ENCODE measurements around the gene OR2V1.
"Not testable (repeated sequence)": the region's sequence is repeated elsewhere in the genome, so short reads cannot be mapped to it uniquely, and the experiment has no call there.

The OR2V1 gene

DNA sequence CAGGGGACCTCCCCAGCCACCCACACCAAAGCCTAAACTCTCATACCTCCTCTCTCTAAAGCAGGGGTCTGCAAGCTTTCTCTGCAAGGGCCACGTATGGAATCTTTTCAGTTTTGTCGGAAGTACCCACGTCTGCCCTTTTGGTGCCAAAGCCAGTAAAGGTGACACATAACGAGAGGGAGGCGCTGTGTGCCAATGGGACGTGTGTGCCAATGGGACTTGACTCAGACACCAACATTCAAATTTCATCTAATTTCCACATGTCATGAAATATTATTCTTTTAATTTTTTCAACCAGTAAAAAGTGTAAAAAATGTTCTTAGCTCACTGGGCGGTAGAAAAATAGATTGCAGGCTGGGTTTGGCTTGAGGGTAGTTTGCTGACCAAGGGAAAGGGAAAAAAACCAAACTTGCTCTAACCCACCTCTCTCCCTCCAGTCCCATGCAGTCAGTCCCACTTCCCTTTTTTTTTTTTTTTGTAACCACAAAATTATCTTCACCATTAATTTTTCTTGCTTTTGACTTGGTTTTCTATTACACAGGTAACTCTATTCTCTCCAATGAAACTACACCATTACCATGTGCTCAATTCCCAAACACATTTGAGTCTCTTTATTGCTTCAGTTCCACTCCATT lies 25.5 kb downstream of the OR2V1 start:
- DNase-seq (ENCODE audit: low spot score in 2 of 2) (no peak), ATAC-seq (no peak)
- H3K4me1 Mint-ChIP-seq = peaks cover 10% of the 10 kb centered on the region
- no peak overlapping the region for H3K27ac Mint-ChIP-seq
- H3K36me3 Mint-ChIP-seq = no peaks in the 10 kb centered on the region
- H3K9me3 Mint-ChIP-seq = no peaks in the 10 kb centered on the region
- no peak overlapping the region for H3K4me3 Mint-ChIP-seq

DNA sequence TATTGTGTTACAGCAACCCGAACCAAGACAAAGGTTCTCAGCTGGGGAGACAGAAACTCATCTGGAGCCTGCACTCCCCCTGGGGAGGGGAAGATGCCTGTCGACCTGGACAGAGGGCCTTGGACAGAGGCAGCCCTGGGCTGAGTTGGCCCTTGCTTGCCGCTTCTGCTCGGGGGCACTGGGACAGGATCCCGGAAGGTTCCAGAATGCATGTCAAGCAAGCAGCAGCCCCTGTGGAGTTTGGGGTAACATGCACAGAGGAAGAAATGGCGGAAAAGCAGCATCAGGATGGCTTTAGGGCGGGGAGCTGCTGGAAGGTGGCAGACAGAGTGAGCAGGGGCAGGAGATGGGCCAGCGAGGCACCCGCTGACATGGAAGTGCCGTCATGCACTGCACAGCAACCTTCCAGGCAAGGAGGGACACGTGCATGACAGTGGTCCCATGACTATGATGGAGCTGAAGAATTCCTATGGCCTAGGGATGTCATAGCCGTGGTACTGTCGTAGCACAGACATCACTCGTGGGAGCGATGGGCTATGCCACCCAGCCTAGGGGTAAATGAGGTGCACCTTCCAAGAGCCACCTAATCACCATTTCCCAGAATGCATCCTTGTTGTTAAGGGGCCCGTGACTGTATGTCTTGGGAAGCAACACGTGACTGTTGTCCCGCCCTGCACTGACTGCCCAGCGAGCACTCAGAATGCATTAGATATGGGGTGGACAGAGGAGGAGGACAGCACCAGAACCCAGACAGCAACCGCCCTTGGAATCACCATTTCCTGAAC lies 26.2 kb downstream of the OR2V1 start:
- not testable (repeated sequence) for H3K9me3 Mint-ChIP-seq; DNase-seq (ENCODE audit: low spot score in 2 of 2); ATAC-seq; H3K36me3 Mint-ChIP-seq
- H3K27ac Mint-ChIP-seq = peak overlapping the region; percentile 3
- peak overlapping the region; percentile 57 for H3K4me3 Mint-ChIP-seq
- H3K4me1 Mint-ChIP-seq = peaks cover 10% of the 10 kb centered on the region

- peak overlapping the region; percentile 3 for H3K27ac Mint-ChIP-seq
- peaks cover 14% of the 10 kb centered on the region for H3K4me1 Mint-ChIP-seq
- not testable (repeated sequence) for H3K9me3 Mint-ChIP-seq; H3K36me3 Mint-ChIP-seq; DNase-seq (ENCODE audit: low spot score in 2 of 2); ATAC-seq
- H3K4me3 Mint-ChIP-seq = peak overlapping the region; percentile 57
These were observed 26.8 kb downstream of the OR2V1 start for GRCh38 chr5:181104259-181104568.

GRCh38 chr5:181101930-181102674 lies 28.9 kb downstream of the OR2V1 start:
- DNase-seq (ENCODE audit: low spot score in 2 of 2); H3K27ac Mint-ChIP-seq; H3K9me3 Mint-ChIP-seq; H3K36me3 Mint-ChIP-seq; H3K4me3 Mint-ChIP-seq: not testable (repeated sequence)
- H3K4me1 Mint-ChIP-seq = peaks cover 14% of the 10 kb centered on the region
- ATAC-seq = peak; percentile 25

GRCh38 chr5:181101030-181101641 lies 29.8 kb downstream of the OR2V1 start:
- H3K4me3 Mint-ChIP-seq, H3K36me3 Mint-ChIP-seq, H3K27ac Mint-ChIP-seq, H3K9me3 Mint-ChIP-seq: not testable (repeated sequence)
- peak in 1 of 2 donors; percentile 42 for DNase-seq (ENCODE audit: low spot score in 2 of 2)
- ATAC-seq = peak; percentile 16
- H3K4me1 Mint-ChIP-seq = peaks cover 14% of the 10 kb centered on the region

GRCh38 chr5:181100121-181100875 lies 30.7 kb downstream of the OR2V1 start:
- Mint-ChIP-seq H3K4me1 (peaks cover 14% of the 10 kb centered on the region), H3K27ac (no peak overlapping the region), H3K36me3 (no peaks in the 10 kb centered on the region), H3K4me3 (no peak overlapping the region), H3K9me3 (no peaks in the 10 kb centered on the region)
- DNase-seq (ENCODE audit: low spot score in 2 of 2) = peak in 1 of 2 donors; percentile 51
- no peak for ATAC-seq

DNA sequence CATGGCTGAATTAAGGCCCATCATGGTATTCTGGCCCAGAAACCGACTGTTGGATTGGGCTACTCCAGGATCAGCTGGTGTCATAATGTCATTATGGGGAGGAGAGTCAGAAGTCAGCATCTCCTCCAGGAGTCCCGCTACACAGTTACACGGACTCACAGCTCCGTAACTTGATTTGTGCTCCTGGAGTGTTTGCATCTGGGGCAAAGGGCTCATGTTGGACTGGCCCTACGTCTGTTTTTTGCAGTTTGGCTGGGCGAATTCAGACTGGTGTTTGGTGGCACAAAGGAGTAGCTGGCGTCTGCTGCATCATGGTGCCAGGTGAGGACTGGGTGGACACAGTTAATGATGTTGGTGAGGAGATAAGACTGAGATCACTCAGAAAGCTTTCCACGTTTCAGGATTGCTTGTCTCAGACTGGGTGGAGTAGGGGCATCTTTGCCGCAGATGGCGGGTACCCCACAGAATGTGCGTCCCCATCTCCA lies 31.3 kb downstream of the OR2V1 start:
- no peak overlapping the region for H3K4me3 Mint-ChIP-seq

GRCh38 chr5:181098762-181099601 lies 32.0 kb downstream of the OR2V1 start:
- H3K9me3 Mint-ChIP-seq = no peaks in the 10 kb centered on the region
- no peak overlapping the region for H3K27ac Mint-ChIP-seq
- H3K4me1 Mint-ChIP-seq = peaks cover 6% of the 10 kb centered on the region
- no peak overlapping the region for H3K4me3 Mint-ChIP-seq
- DNase-seq (ENCODE audit: low spot score in 2 of 2) (peak in 1 of 2 donors; percentile 49), ATAC-seq (no peak)
- no peaks in the 10 kb centered on the region for H3K36me3 Mint-ChIP-seq

More for the DNA sequence above, 31.3 kb downstream of the OR2V1 start:
- DNase-seq (ENCODE audit: low spot score in 2 of 2) = no peak
- Mint-ChIP-seq H3K4me1 (peaks cover 13% of the 10 kb centered on the region), H3K27ac (no peak overlapping the region), H3K36me3 (no peaks in the 10 kb centered on the region), H3K9me3 (no peaks in the 10 kb centered on the region)
- no peak for ATAC-seq

GRCh38 chr5:181097759-181098491 lies 33.0 kb downstream of the OR2V1 start:
- ATAC-seq = peak; percentile 35
- H3K4me3 Mint-ChIP-seq; H3K4me1 Mint-ChIP-seq; DNase-seq (ENCODE audit: low spot score in 2 of 2); H3K9me3 Mint-ChIP-seq; H3K27ac Mint-ChIP-seq; H3K36me3 Mint-ChIP-seq: not testable (repeated sequence)

- H3K9me3 Mint-ChIP-seq; DNase-seq (ENCODE audit: low spot score in 2 of 2); H3K27ac Mint-ChIP-seq; H3K4me1 Mint-ChIP-seq; H3K36me3 Mint-ChIP-seq; H3K4me3 Mint-ChIP-seq; ATAC-seq: not testable (repeated sequence)
These were observed 33.6 kb downstream of the OR2V1 start for GRCh38 chr5:181097383-181097753.

DNA sequence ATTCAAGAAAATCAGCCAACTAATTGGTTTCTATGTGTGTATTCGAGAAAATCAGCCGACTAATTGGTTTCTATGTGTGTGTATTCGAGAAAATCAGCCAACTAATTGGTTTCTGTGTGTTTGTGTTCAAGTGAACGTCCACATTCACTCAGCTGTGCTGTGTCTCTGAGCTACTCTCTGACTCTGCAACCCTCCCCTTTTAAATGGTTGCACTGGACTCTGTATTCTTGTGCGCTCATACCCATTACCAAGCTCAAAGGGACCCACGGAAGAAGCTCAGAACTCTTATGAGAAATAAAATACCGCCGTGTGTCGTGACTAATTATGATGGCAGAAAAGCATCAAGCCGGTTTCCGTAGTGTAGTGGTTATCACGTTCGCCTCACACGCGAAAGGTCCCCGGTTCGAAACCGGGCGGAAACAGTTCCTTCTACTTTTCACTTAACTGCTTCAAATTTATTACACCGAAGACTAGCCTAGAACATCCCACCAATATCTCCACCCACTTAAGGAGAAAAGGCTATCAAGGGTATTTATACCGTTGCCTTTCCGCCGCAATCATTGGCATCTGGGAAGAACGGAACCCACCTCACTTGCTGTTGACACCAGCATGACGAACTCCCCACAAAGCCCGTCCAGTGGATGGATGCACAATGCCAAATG lies 34.1 kb downstream of the OR2V1 start:
- not testable (repeated sequence) for H3K4me3 Mint-ChIP-seq; H3K27ac Mint-ChIP-seq; H3K4me1 Mint-ChIP-seq; H3K36me3 Mint-ChIP-seq; H3K9me3 Mint-ChIP-seq; DNase-seq (ENCODE audit: low spot score in 2 of 2)
- peak; percentile 49 for ATAC-seq

GRCh38 chr5:181095162-181095561 lies 35.8 kb downstream of the OR2V1 start:
- not testable (repeated sequence) for ATAC-seq; H3K9me3 Mint-ChIP-seq; DNase-seq (ENCODE audit: low spot score in 2 of 2); H3K4me1 Mint-ChIP-seq; H3K36me3 Mint-ChIP-seq; H3K27ac Mint-ChIP-seq; H3K4me3 Mint-ChIP-seq

DNA sequence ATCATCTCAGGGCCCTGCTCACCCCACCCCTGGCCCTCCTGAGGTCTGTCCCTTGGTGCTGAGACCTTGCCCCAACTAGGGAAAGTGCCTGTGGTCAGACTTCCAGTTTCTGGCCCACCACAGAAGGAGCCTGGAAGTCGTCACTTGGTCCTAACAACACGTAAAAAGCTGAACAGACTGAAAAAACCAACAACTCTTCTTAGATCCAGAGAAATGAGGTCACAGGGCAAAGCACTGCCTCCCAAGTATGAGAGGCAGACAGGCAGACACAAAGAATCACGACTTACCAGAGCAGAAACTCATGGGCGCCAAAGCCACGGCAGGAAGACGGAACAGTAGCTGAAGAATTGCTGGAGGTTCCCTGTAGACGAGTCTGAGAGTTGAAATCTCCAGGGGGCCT lies 38.5 kb downstream of the OR2V1 start:
- Mint-ChIP-seq H3K27ac (no peak overlapping the region), H3K36me3 (no peaks in the 10 kb centered on the region), H3K9me3 (no peaks in the 10 kb centered on the region), H3K4me3 (no peak overlapping the region), H3K4me1 (no peaks in the 10 kb centered on the region)
- DNase-seq (ENCODE audit: low spot score in 2 of 2) (peak in 1 of 2 donors; percentile 20), ATAC-seq (no peak)
